Measurements from ENCODE around the gene COLGALT1.
"Not testable (repeated sequence)": the region's sequence is repeated elsewhere in the genome, so short reads cannot be mapped to it uniquely, and the experiment has no call there.

The COLGALT1 gene

DNA sequence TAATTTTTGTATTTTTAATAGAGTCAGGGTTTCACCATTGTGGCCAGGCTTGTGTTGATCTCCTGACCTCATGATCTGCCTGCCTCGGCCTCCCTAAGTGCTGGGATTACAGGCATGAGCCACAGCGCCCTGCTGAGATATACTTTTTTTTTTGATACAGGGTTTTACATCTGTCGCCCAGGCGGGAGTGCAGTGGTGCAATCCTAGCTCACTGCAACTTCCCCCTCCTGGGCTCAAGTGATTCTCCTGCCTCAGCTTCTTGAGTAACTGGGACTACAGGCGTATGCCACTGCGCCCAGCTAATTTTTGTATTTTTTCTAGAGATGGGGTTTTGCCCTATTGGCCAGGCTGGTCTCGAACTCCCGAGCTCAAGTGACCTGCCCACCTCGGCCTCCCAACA is 2.0 kb downstream of the COLGALT1 start:
- in situ Hi-C loops (cut with MboI; ENCODE audit: low sequenced_read_pairs): no loop called here

GRCh38 chr19:17560205-17560595 is 4.8 kb downstream of the COLGALT1 start:
- in situ Hi-C loops (cut with MboI; ENCODE audit: low sequenced_read_pairs): no loop called here

DNA sequence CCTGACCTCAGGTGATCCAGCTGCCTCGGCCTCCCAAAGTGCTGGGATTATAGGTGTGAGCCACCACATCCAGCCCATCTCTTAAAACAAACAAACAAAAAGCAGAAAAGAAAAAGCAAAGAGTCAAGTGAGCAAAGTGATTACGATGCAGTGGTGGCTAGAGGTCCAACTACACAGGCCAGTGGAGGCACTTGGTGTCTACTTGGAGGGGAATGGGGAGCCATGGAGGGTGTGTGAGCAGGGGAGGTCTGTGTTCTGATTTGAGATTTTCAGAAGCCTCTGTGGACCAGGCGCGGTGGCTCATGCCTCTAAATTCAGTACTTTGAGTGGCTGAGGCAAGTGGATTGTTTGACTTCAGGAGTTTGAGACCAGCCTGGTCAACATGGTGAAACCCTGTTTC is 6.6 kb downstream of the COLGALT1 start:
- in situ Hi-C loops (cut with MboI; ENCODE audit: low sequenced_read_pairs): no loop called here

- in situ Hi-C loops (cut with MboI; ENCODE audit: low sequenced_read_pairs): no loop called here
Observed at GRCh38 chr19:17562561-17562960, 7.1 kb downstream of the COLGALT1 start.

GRCh38 chr19:17564781-17565180 is 9.3 kb downstream of the COLGALT1 start:
- in situ Hi-C loops (cut with MboI; ENCODE audit: low sequenced_read_pairs): no loop called here

GRCh38 chr19:17565611-17566010 is 10.2 kb downstream of the COLGALT1 start:
- in situ Hi-C loops (cut with MboI; ENCODE audit: low sequenced_read_pairs): no loop called here

DNA sequence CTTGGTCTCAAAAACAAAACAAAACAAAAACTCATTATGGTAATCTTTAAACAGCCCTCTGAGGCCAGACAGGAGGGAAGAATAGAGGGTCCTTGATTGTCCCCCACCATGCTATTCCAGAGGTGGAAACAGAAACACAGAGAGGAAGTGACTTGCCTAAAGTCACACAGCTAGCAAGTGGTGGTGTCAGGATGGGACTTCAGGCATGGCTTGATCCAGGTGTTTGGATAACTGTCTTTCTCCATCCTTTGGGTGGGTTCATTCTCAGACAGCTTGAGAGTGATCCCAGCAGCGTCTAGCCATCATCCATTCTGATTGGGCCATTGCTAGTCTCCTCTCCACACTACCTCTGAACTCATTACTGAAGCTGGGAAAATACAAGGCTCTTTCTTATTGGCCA is 12.5 kb downstream of the COLGALT1 start:
- in situ Hi-C loops (cut with MboI; ENCODE audit: low sequenced_read_pairs): no loop called here

GRCh38 chr19:17570291-17570690 is 14.8 kb downstream of the COLGALT1 start:
- in situ Hi-C loops (cut with MboI; ENCODE audit: low sequenced_read_pairs): not testable (repeated sequence)

DNA sequence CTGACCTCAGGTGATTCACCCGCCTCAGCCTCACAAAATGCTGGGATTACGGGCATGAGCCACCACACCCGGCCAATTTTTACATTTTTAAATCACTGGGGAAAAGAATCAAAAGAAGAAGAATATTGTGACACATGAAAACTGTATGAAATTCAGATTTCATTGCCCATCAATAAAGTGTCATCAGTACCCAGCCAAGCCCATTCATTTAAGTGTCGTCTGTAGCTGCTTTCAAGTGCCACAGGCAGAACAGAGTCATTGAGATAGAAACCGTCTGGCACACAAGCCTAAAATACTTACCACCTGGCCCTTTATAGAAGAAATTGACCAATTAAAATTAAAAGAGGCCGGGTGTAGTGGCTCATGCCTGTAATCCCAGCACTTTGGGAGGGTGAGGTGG is 15.3 kb downstream of the COLGALT1 start:
- in situ Hi-C loops (cut with MboI; ENCODE audit: low sequenced_read_pairs): no loop called here

DNA sequence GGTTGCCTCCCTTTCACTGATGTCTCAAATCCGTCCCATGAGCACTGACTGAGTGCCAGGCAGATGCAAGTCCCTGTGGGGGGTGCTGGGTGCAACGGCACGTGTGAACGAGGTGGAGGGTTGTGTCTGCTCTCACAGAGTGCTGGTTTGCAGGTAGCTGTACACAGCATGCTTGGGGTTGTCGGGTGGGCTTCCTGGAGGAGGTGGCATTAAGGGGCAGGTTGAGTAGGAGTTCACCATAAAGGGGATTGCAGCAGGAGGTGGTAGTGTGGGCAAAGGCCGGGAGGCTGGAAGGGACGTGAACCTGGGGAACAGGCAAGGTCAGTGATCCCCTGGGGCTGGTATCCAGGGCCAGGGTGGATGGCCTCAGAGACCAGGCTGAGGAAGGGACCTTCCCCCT is 17.2 kb downstream of the COLGALT1 start:
- in situ Hi-C loops (cut with MboI; ENCODE audit: low sequenced_read_pairs): no loop called here

DNA sequence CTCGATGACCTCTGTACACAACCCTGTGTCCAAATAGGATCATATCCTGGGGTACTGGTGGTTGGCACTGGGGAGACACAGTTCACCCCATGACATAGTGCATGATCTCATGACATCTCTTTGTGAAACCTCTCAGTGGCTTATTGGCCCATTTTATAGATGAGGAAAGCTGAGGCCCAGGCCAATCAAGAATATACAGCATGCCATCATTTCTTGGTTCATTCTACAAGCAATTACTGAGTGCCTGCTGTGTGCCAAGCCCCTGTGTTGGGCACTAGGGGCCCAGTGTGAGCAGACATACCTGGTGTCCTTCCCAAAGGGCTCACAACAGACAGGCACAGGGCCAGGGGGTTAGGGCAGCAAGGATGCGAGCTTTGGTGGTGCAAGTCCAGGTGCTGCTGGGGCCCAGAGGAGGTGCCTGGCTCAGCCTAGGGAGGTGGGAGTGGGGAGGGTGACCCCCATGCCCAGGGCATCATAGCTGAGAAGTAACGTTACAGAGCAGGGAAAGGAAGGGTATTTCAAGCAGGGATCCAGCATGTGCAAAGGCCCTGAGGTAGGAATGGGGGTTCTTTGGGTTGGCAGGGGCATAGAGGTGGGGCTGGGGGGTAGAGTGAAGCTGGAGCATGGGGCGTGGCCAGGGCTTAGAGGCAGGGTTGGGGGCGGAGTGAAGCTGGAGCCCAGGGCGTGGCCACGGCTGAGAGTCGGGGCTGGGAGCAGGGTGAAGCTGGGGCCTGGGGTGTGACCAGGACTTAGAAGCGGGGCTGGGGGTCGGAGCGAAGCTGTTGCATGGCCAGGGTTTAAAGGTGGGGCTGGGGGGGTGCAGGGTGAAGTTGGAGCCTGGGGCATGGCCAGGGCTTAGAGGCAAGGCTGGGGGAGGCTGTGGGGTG is 20.7 kb downstream of the COLGALT1 start:
- in situ Hi-C loops (cut with MboI; ENCODE audit: low sequenced_read_pairs): no loop called here

DNA sequence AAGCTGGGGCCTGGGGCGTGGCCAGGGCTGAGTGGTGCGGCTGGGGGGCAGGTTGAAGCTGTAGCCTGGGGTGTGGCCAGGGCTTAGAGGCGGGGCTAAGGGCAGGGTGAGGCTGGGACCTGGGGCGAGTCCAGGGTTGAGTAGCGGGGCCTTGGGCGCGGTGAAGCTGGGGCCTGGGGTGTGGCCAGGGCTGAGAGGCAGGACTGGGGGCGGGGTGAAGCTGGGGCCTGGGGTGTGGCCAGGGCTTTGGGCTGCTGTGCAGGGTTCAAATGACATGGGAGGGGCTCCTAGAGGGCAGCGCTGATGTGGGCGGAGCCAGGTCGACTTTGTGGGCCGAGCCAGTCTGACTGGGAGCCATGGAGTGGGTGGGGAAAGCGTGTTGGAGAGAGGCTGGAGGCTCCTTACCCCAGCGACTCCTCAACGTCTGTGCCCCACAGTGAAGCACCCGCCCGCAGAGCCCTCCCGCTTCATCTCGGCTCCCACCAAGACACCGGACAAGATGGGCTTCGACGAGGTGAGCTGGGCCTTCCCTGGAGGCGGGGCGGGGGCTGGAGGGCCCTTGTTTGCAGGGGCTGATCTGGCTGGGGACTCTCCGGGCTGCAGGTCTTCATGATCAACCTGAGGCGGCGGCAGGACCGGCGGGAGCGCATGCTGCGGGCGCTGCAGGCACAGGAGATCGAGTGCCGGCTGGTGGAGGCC is 21.5 kb downstream of the COLGALT1 start:
- in situ Hi-C loops (cut with MboI; ENCODE audit: low sequenced_read_pairs): no loop called here

GRCh38 chr19:17577457-17578097 is 22.1 kb downstream of the COLGALT1 start:
- in situ Hi-C loops (cut with MboI; ENCODE audit: low sequenced_read_pairs): no loop called here

GRCh38 chr19:17579661-17580244 is 24.3 kb downstream of the COLGALT1 start:
- in situ Hi-C loops (cut with MboI; ENCODE audit: low sequenced_read_pairs): no loop called here

GRCh38 chr19:17580470-17581144 is 25.2 kb downstream of the COLGALT1 start:
- in situ Hi-C loops (cut with MboI; ENCODE audit: low sequenced_read_pairs): no loop called here

- in situ Hi-C loops (cut with MboI; ENCODE audit: low sequenced_read_pairs): no loop called here
Observed at GRCh38 chr19:17581211-17581874, 25.9 kb downstream of the COLGALT1 start.

DNA sequence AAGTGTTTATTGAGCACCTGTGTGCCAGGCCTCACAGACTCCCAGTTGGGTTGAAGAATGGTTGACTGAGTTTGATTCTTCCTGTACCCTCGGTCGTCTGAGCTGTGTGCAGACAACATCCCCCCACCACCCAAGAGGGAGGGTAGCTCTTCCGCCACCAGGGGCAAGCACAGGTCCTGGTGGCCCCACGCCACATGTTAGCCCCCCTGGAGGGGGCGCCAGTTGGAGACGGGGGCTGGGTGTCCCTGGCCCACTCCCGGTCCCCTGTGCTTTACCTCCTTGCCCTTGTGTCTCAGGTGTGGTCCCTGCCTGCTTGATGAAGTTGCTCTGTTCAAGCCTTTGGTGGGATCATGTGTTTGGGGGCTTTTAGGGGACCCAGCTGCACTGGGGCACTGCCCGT is 27.2 kb downstream of the COLGALT1 start:
- in situ Hi-C loops (cut with MboI; ENCODE audit: low sequenced_read_pairs): no loop called here

DNA sequence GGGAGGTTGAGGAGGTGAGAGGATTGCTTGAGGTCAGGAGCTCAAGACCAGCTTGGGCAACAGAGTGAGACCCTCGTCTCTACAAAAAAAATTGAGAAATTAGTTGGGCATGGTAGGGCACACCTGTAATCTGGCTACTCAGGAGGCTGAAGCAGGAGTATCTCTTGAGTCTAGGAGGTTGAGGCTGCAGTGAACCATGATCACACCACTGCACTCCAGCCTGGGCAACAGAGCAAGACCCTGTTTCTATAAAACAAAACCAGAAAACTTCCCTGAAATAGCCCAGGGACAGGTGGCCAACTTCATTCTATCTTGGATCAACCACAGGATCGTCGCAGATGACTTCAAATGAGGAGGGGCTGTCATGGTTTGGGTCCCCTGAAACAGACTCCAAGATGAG is 28.7 kb downstream of the COLGALT1 start:
- in situ Hi-C loops (cut with MboI; ENCODE audit: low sequenced_read_pairs): no loop called here

GRCh38 chr19:17585395-17585794 is 29.9 kb downstream of the COLGALT1 start:
- in situ Hi-C loops (cut with MboI; ENCODE audit: low sequenced_read_pairs): not testable (repeated sequence)

DNA sequence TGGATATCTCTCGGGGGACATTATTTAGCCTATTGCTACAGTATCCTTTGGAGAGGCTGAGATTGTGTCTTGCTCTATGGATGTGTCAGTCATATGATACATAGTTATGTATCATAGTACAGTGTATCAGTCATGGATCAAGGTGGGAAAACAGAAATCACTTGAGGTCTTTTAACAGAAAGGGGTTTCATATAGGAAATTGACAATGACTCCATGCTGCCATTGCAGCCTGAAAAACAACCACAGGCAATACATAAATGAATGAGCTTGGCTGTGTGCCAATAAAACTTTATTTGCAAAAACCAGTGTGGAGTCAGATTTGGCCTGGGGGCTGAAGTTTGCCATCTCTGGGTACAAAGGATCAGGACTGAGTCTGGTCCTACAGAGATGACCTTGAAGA is 35.4 kb downstream of the COLGALT1 start:
- in situ Hi-C loops (cut with MboI; ENCODE audit: low sequenced_read_pairs): no loop called here
